ENCODE measurements around the gene SIGLEC15. TPM values are rescaled to one million over a fixed set of nuclear protein-coding genes. Genes with fewer than 3 reads are reported as not detected.

The SIGLEC15 gene
- total RNA-seq, 1 experiment from 2014 or later, result 0.28 TPM

GRCh38 chr18:45841060-45841764 lies 15.7 kb downstream of the SIGLEC15 start:
- no peaks in the 10 kb centered on the region for H3K27me3 Mint-ChIP-seq (ENCODE audit: unreplicated experiment)
- no TSS peak for BruUV-seq (replicated peaks)
- H3K27ac Mint-ChIP-seq (ENCODE audit: unreplicated experiment), result no peak overlapping the region
- peaks cover 10% of the 10 kb centered on the region for H3K4me1 Mint-ChIP-seq (ENCODE audit: low read depth, unreplicated experiment)
- DNase-seq, result no peak
- intact Hi-C loops (cut with micrococcal nuclease; ENCODE audit: unreplicated experiment), result no loop called here
- no peaks in the 10 kb centered on the region for H3K9me3 Mint-ChIP-seq (ENCODE audit: low read depth, unreplicated experiment)
- CTCF ChIA-PET, result no interaction called here
- H3K4me3 Mint-ChIP-seq (ENCODE audit: low read depth, unreplicated experiment), result no peak overlapping the region
- TF ChIP-seq CTCF (IDR thresholded peaks at IDR 0.05; ENCODE audit: unreplicated experiment), result no peak
- peaks cover 3% of the 10 kb centered on the region for H3K36me3 Mint-ChIP-seq (ENCODE audit: insufficient read depth, unreplicated experiment)

- no peaks in the 10 kb centered on the region for H3K9me3 Mint-ChIP-seq (ENCODE audit: low read depth, unreplicated experiment)
- CTCF ChIA-PET, result no interaction called here
- H3K27ac Mint-ChIP-seq (ENCODE audit: unreplicated experiment), result no peak overlapping the region
- intact Hi-C loops (cut with micrococcal nuclease; ENCODE audit: unreplicated experiment), result no loop called here
- BruUV-seq (replicated peaks), result TSS peak; percentile 39
- no peak overlapping the region for H3K4me3 Mint-ChIP-seq (ENCODE audit: low read depth, unreplicated experiment)
- no peak for DNase-seq
- H3K36me3 Mint-ChIP-seq (ENCODE audit: insufficient read depth, unreplicated experiment), result no peaks in the 10 kb centered on the region
- H3K27me3 Mint-ChIP-seq (ENCODE audit: unreplicated experiment), result no peaks in the 10 kb centered on the region
- peaks cover 3% of the 10 kb centered on the region for H3K4me1 Mint-ChIP-seq (ENCODE audit: low read depth, unreplicated experiment)
- TF ChIP-seq CTCF (IDR thresholded peaks at IDR 0.05; ENCODE audit: unreplicated experiment), result no peak
Measured at GRCh38 chr18:45841765-45842442, 16.4 kb downstream of the SIGLEC15 start.

GRCh38 chr18:45843019-45843418 lies 17.5 kb downstream of the SIGLEC15 start:
- no peaks in the 10 kb centered on the region for H3K36me3 Mint-ChIP-seq (ENCODE audit: insufficient read depth, unreplicated experiment)
- TF ChIP-seq CTCF (IDR thresholded peaks at IDR 0.05; ENCODE audit: unreplicated experiment), result no peak
- H3K27me3 Mint-ChIP-seq (ENCODE audit: unreplicated experiment), result no peaks in the 10 kb centered on the region
- no peaks in the 10 kb centered on the region for H3K4me1 Mint-ChIP-seq (ENCODE audit: low read depth, unreplicated experiment)
- no peak overlapping the region for H3K27ac Mint-ChIP-seq (ENCODE audit: unreplicated experiment)
- no peak overlapping the region for H3K4me3 Mint-ChIP-seq (ENCODE audit: low read depth, unreplicated experiment)
- no TSS peak for BruUV-seq (replicated peaks)
- CTCF ChIA-PET, result no interaction called here
- DNase-seq, result no peak
- no peaks in the 10 kb centered on the region for H3K9me3 Mint-ChIP-seq (ENCODE audit: low read depth, unreplicated experiment)
- intact Hi-C loops (cut with micrococcal nuclease; ENCODE audit: unreplicated experiment), result no loop called here

GRCh38 chr18:45844938-45845337 lies 19.5 kb downstream of the SIGLEC15 start:
- no peaks in the 10 kb centered on the region for H3K4me1 Mint-ChIP-seq (ENCODE audit: low read depth, unreplicated experiment)
- no peak for TF ChIP-seq CTCF (IDR thresholded peaks at IDR 0.05; ENCODE audit: unreplicated experiment)
- H3K9me3 Mint-ChIP-seq (ENCODE audit: low read depth, unreplicated experiment), result no peaks in the 10 kb centered on the region
- H3K36me3 Mint-ChIP-seq (ENCODE audit: insufficient read depth, unreplicated experiment), result no peaks in the 10 kb centered on the region
- H3K27ac Mint-ChIP-seq (ENCODE audit: unreplicated experiment), result no peak overlapping the region
- no peak overlapping the region for H3K4me3 Mint-ChIP-seq (ENCODE audit: low read depth, unreplicated experiment)
- H3K27me3 Mint-ChIP-seq (ENCODE audit: unreplicated experiment), result no peaks in the 10 kb centered on the region
- no TSS peak for BruUV-seq (replicated peaks)
- CTCF ChIA-PET, result no interaction called here
- intact Hi-C loops (cut with micrococcal nuclease; ENCODE audit: unreplicated experiment), result no loop called here
- no peak for DNase-seq
